Endothelial cell of umbilical vein (primary cell): ENCODE data around the gene ARHGEF26. TPM values are rescaled to one million over a fixed set of nuclear protein-coding genes. Genes with fewer than 3 reads are reported as not detected.

ENCODE experiments used
- BruUV-seq: library from RNA; stranded (reverse); fragments of 400-500 nt; replicated peaks from 2 replicates; lab custom pipeline; 2021; lab: Mats Ljungman, UMichigan
- CTCF ChIA-PET: fragments of 300-600, 350-600 bp; sonication (Branson Sonifier 250); formaldehyde crosslinking; loops from one replicate; lab custom pipeline; 2021; ENCODE audit warnings: antibody characterized with exemption, inconsistent platforms; lab: Charles Lee
- POLR2A ChIA-PET: fragments of 300-600, 350-600 bp; sonication (Branson Sonifier 250); formaldehyde crosslinking; loops from one replicate; lab custom pipeline; 2021; ENCODE audit warnings: antibody characterized with exemption, inconsistent platforms; lab: Charles Lee
- DNase-seq: peaks from one replicate; pipeline ENCODE4 v3.0.0-alpha.2; 2011; ENCODE audit warnings: low read depth, low spot score
- FAIRE-seq: peaks from 2 replicates; lab custom pipeline; 2011; peaks lifted over from hg19 to GRCh38; lab: Jason Lieb, UNC
- H2AFZ ChIP-seq: 2 replicates; pipeline ENCODE4 v1.6.0; 2012; ENCODE audit warnings: low read depth, low read length, control low read depth, inconsistent platforms
- H3K27ac ChIP-seq: 2 replicates; pipeline ENCODE4 v1.5.1; 2011; ENCODE audit warnings: low read depth, mild to moderate bottlenecking, control low read depth, low read length, moderate library complexity; ENCODE audit not compliant: insufficient read depth
- H3K27me3 ChIP-seq, 2 experiments: 2 replicates each; pipeline versions ENCODE4 v1.6.0 to v1.6.1; 2011; ENCODE audit warnings: low read length in 2 of 2, mixed read lengths in 1 of 2; ENCODE audit not compliant: control insufficient read depth in 2 of 2, insufficient read depth in 2 of 2
- H3K36me3 ChIP-seq, 2 experiments: 2 replicates in 1 of 2; 3 replicates in 1 of 2; pipeline ENCODE4 v1.5.1; 2011; ENCODE audit warnings: low read length in 2 of 2, mild to moderate bottlenecking in 1 of 2, moderate library complexity in 1 of 2; ENCODE audit not compliant: control insufficient read depth in 2 of 2, insufficient read depth in 2 of 2; ENCODE audit errors: extremely low read depth in 1 of 2
- H3K4me1 ChIP-seq: 3 replicates; pipeline ENCODE4 v1.5.1; 2011; ENCODE audit warnings: mild to moderate bottlenecking, low read length; ENCODE audit not compliant: control insufficient read depth, insufficient read depth; ENCODE audit errors: extremely low read depth
- H3K4me2 ChIP-seq: 2 replicates; pipeline ENCODE4 v1.6.1; 2011; ENCODE audit warnings: low read length, control low read depth, mixed read lengths; ENCODE audit not compliant: insufficient read depth
- H3K4me3 ChIP-seq, 3 experiments: fragments of 200-600 bp in 1 of 3; sonication (generic), shearing (Covaris generic) in 1 of 3; replicated peaks in 1 of 3; 2 replicates each; pipeline ENCODE4 v1.5.1; 2011 to 2016; ENCODE audit warnings: control low read depth in 3 of 3, low read length in 3 of 3, mild to moderate bottlenecking in 2 of 3, inconsistent platforms in 1 of 3, low read depth in 1 of 3, moderate library complexity in 1 of 3; ENCODE audit not compliant: insufficient read depth in 1 of 3
- H3K79me2 ChIP-seq: 2 replicates; pipeline ENCODE4 v1.6.0; 2012; ENCODE audit warnings: low read length, inconsistent platforms; ENCODE audit not compliant: control insufficient read depth, insufficient read depth
- H3K9ac ChIP-seq: replicated peaks from 2 replicates; pipeline ENCODE3; 2011; ENCODE audit warnings: low read length, control low read depth; ENCODE audit not compliant: insufficient read depth; ENCODE audit errors: extremely low read depth
- H3K9me1 ChIP-seq: replicated peaks from 3 replicates; pipeline ENCODE4 v1.6.0; 2011; ENCODE audit warnings: mild to moderate bottlenecking, low read length; ENCODE audit not compliant: control insufficient read depth, insufficient read depth; ENCODE audit errors: extremely low read depth
- H3K9me3 ChIP-seq: replicated peaks from 2 replicates; pipeline ENCODE4 v1.5.1; 2012; ENCODE audit warnings: low read length, inconsistent platforms; ENCODE audit not compliant: control insufficient read depth, insufficient read depth
- H4K20me1 ChIP-seq: replicated peaks from 2 replicates; pipeline ENCODE3; 2011; ENCODE audit warnings: mild to moderate bottlenecking, low read length; ENCODE audit not compliant: control insufficient read depth, insufficient read depth; ENCODE audit errors: extremely low read depth
- CTCF ChIP-seq, 2 donors: IDR thresholded peaks; 1 replicate in 1 of 2; 2 replicates in 1 of 2; pipeline ENCODE4 v1.5.1; 2011; ENCODE audit warnings: low read length in 2 of 2, mild to moderate bottlenecking in 2 of 2, moderate library complexity in 2 of 2, control low read depth in 1 of 2, inconsistent platforms in 1 of 2, low read depth in 1 of 2; ENCODE audit not compliant: insufficient read depth in 1 of 2; ENCODE audit errors: extremely low read depth in 1 of 2
- EZH2 ChIP-seq: IDR thresholded peaks from 2 replicates; pipeline ENCODE4 v1.6.1; 2012; ENCODE audit warnings: borderline replicate concordance, low read depth, mild to moderate bottlenecking, moderate library complexity, low read length, inconsistent platforms; ENCODE audit not compliant: severe bottlenecking
- FOS ChIP-seq: IDR thresholded peaks from 2 replicates; pipeline ENCODE4 v1.6.1; 2011; ENCODE audit warnings: mild to moderate bottlenecking, low read length, moderate library complexity, borderline replicate concordance; ENCODE audit not compliant: insufficient read depth
- GATA2 ChIP-seq: IDR thresholded peaks from 2 replicates; pipeline ENCODE4 v1.7.0; 2011; ENCODE audit warnings: low read depth, mild to moderate bottlenecking, moderate library complexity, mixed read lengths, low read length; ENCODE audit not compliant: insufficient read length, insufficient read depth
- JUN ChIP-seq: IDR thresholded peaks from 2 replicates; pipeline ENCODE4 v1.6.1; 2011; ENCODE audit warnings: borderline replicate concordance, low read depth; ENCODE audit not compliant: insufficient read length, insufficient read depth
- MAX ChIP-seq: IDR thresholded peaks from 2 replicates; pipeline ENCODE4 v1.6.1; 2011; ENCODE audit not compliant: insufficient read depth, insufficient read length
- MYC ChIP-seq: IDR thresholded peaks from one replicate; pipeline ENCODE4 v1.6.1; 2011; ENCODE audit warnings: mild to moderate bottlenecking, low read depth, low read length
- POLR2A ChIP-seq: IDR thresholded peaks from 2 replicates; pipeline ENCODE4 v1.6.1; 2012; ENCODE audit warnings: low read depth, mild to moderate bottlenecking, control low read depth, low read length
- POLR2AphosphoS5 ChIP-seq: IDR thresholded peaks from 2 replicates; pipeline ENCODE4 v1.6.1; 2012; ENCODE audit warnings: low read depth, mild to moderate bottlenecking, control low read depth, low read length, moderate library complexity; ENCODE audit not compliant: insufficient read depth
- dilution Hi-C: fragments of 300-500 bp; cut with MboI; formaldehyde crosslinking; loops from one replicate; pipeline ENCODE4 v1.15.0; 2019; ENCODE audit warnings: low sequenced_read_pairs; ENCODE audit not compliant: extremely low pct_ligation_motif_present
- intact Hi-C: fragments of 100-400 bp; cut with micrococcal nuclease; formaldehyde crosslinking; loops from one replicate; pipeline ENCODE4 v1.10.0; 2022
- polyA plus RNA-seq, 4 experiments: library from polyadenylated mRNA; depleted of rRNA in 3 of 4; stranded (reverse) in 3 of 4; unstranded in 1 of 4; fragments of >200 nt; gene quantifications; 2 replicates each; pipeline versions ENCODE4 v1.2.1 to v1.2.3, GENCODE V29; 2011 to 2012; ENCODE audit warnings: missing spikeins in 1 of 4
- total RNA-seq: library from RNA; stranded (reverse); gene quantifications from 2 replicates; pipeline ENCODE4 v1.2.3, GENCODE V29; 2021

The ARHGEF26 gene
- total and polyA plus RNA-seq, 2 donors (not counting 3 experiments of a cell fraction or from before 2014, with no cell fraction given), result 0.57 to 2.9 TPM

DNA sequence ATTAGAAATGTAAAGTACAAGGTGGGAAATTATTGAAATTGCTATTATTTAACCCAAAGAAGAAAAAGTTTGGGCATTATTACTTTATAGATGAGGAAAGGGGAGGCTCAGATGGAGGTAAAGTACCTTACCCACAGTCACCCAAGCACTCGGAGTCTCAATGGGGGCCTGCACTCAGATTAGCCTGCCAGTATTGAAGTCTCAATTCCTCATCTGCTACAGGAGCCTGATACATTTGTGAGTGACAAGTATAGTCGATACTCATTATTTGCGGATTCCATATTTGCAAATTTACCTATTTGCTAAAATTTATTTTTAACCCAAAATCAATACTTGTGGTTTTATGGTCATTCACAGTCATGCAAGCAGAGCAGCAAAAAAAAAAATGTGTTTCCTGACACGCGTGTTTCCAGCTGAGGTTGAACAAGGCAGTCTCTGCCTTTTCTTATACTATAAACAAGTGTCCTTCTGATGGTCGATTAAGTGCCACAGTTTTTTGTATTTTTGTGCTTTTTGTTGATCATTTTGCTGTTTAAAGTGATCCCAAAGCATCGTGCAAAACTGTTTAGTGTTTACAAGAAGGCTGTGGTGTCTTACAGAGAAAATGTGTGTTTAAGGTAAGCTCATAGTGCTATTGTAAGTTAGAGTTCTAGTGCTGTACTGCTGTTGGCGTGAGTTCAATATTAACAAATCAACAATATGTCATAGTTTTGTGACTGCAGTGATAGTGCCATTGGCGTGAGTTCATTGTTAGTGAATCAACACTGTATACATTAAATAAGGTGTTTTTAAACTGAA is 48.0 kb downstream of the ARHGEF26 start:
- Histone ChIP-seq H3K4me3 (no peak overlapping the region), H3K36me3 (no peaks in the 10 kb centered on the region), H3K9me1 (no peaks in the 10 kb centered on the region), H3K79me2 (no peaks in the 10 kb centered on the region), H2AFZ (no peak overlapping the region), H3K9me3 (no peaks in the 10 kb centered on the region), H3K4me1 (no peaks in the 10 kb centered on the region), H3K27ac (no peak overlapping the region), H3K9ac (no peak overlapping the region), H3K27me3 (no peaks in the 10 kb centered on the region), H4K20me1 (no peaks in the 10 kb centered on the region), H3K4me2 (no peak overlapping the region)
- ChIA-PET CTCF (no interaction called here), POLR2A (no interaction called here)
- no TSS peak for BruUV-seq
- TF ChIP-seq JUN (no peak), GATA2 (no peak), POLR2A (no peak), POLR2AphosphoS5 (no peak), EZH2 (no peak), MYC (no peak), MAX (no peak), CTCF (IDR thresholded peaks at IDR 0.05; ENCODE audit: extremely low read depth in 1 of 2, insufficient read depth in 1 of 2, low read depth in 1 of 2, low read length in 2 of 2) (no peak), FOS (no peak)
- DNase-seq (peak; percentile 17), FAIRE-seq (peak; percentile 50)
- dilution Hi-C loops (no loop called here), intact Hi-C loops (no loop called here)
